Activated CD4-positive, alpha-beta T cell treated with anti-CD3 and anti-CD28 coated beads for 4 hours (primary cell): Measurements from ENCODE around the gene ATF6.
"Not testable (repeated sequence)": the region's sequence is repeated elsewhere in the genome, so short reads cannot be mapped to it uniquely, and the experiment has no call there.

ENCODE experiments used
- DNase-seq, 2 donors: peaks; one replicate each; pipeline ENCODE4 v3.0.0-alpha.2; 2020

ATF6 gene

DNA sequence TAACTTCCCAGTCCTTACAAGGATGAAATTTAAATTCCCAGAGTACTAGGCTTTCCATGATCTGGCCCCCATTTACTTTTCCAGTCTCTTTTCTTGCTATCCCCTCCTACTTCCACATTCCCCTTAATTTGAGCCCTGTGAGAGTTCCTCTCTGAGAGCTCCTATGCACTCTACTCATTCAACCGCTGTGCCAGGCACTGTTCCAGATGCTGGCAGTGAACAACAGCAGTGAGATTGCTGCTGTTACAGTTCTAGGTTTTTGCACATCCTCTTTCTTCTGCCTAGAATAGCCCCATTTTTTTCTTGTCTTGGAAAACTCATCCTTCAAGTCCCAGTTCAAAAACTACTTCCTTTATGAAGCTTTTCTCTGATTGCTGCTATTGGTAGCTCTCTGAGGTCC, 18.8 kb downstream of the ATF6 start:
- DNase-seq: no peak

DNA sequence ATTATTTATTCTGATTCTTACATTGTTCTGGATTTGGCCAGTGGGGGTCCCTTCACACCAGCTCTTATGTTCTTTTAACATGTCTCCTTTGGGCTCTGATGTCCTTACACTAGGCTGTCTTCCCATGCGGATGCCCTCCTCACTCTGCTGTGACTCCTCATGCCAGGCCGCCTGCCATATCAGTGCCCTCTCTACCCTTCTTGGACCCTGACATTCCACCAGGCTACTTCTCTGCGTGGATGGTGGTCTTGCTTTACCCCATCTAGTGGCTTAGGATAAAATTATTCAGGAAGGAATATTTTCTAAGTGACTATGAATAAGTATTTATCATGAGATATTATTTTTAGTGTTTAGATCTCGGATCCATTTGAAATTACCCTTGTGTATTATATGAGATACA, 21.2 kb downstream of the ATF6 start:
- no peak for DNase-seq

DNA sequence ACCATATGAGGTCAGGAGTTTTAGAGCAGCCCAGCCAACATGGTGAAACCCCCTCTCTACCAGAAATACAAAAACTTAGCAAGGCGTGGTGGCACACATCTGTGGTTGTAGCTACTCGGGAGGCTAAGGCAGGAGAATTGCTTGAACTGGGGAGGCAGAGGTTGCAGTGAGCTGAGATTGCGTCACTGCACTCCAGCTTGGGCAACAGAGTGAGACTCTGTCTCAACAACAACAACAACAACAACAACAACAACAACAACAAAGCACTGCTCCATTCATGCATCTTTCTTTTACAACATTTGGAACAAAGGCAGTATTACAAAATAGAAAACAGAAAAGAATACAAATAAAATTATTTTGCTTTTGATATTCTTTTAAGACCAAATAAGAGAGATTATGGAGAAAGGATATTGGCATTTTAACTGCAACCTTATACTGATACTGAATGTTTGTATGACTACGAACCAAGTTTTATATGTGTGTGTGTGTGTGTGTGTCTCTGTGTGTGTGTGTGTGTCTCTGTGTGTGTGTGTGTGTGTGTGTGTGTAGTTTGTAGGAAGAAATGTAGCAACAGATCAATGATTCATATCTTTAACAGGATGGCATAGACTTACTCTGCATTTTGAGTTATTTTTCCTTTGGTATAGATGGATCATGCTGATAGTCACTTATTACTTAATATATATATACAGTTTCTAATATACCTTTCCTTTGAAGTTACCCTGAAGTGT, 24.6 kb downstream of the ATF6 start:
- no peak for DNase-seq

DNA sequence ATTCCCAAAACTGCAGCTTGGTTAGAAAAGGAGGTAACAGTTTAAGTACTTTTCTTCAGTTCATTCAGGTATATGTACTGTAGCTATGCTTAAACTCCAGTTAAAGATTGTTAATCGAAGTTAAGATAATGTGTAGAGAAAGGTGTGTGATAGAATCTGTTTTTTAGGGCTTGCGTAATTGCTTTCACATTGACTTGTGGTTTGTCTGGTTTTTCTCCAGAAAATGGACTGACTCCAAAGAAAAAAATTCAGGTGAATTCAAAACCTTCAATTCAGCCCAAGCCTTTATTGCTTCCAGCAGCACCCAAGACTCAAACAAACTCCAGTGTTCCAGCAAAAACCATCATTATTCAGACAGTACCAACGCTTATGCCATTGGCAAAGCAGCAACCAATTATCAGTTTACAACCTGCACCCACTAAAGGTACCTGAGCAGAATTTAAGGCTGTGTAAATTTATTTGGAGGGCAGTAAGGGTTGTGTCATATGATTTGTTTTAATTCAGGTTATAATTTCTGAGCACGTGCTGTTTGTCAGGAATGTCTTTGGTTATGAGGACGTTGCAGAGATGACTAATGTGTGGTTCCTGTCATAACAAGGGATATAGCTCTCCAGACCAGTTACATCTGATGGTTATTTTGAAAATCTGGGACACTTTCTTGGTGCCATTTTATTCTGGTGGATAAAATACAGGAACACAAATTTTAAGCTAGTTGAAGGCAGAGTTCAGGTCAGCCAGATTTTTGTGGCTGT, 26.0 kb downstream of the ATF6 start:
- no peak for DNase-seq

DNA sequence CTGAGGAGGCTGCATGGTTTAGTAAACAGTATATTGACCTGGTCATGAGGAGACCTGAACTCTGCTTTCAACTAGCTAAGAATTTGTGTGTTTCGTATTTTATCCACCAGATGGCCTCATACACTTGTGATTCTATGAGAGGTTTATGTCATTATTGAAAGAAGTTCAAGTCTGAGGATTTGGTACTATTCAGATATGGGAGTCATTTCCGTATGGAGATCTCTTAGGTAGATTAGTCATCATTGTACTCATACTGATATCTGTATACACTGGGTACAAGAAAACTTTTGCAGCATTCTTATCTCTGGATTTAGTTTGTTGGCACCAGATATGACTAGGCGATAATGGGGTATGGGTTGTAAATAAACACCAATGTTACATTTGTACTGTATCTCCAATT, 26.6 kb downstream of the ATF6 start:
- DNase-seq: no peak

DNA sequence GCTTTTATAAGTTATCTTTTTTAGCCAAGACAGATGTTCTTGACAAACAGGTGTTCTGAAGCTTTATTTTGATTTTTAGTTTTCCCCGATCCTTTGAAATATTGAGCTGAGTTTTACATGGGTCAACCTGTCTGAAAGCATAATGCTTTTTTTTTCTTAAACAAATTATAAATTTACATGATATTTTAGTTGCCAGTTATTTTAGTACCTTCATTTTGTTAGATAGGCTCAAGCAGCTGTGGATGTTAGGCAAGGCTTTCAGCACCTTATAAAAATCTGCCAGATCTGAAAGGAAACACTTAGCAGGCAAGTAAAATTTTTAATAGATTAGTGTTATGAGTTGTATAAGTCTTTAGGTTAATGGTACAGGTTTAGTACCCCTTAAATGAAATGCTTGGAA, 33.7 kb downstream of the ATF6 start:
- no peak for DNase-seq

DNA sequence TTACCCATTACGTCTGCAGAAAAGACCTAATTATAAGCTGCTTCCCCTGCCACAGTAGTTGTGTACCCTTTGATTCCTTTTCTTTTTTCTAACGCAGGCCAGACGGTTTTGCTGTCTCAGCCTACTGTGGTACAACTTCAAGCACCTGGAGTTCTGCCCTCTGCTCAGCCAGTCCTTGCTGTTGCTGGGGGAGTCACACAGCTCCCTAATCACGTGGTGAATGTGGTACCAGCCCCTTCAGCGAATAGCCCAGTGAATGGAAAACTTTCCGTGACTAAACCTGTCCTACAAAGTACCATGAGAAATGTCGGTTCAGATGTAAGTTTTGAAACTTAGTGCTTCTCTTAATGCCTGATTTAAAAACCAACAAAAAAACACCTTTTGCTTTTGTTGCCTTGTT, 35.8 kb downstream of the ATF6 start:
- no peak for DNase-seq

DNA sequence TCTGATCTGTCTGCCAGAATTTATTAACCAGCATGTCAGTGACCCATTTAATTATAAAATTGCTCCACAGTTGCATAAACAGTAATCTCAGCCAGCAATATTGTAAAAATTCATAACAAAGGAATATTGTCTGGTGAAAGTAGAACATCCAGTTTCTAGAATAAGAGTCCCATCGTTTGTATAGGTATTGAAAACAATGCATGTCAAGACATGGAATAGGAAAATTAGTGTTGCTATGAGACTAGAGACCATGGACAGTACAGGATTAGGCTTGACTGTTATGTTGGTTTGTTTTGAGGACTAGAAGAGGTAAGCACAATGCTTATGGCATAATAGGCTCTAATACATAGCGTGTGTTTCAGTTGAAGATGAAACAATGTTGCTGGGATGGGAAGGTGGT, 37.1 kb downstream of the ATF6 start:
- DNase-seq: no peak

DNA sequence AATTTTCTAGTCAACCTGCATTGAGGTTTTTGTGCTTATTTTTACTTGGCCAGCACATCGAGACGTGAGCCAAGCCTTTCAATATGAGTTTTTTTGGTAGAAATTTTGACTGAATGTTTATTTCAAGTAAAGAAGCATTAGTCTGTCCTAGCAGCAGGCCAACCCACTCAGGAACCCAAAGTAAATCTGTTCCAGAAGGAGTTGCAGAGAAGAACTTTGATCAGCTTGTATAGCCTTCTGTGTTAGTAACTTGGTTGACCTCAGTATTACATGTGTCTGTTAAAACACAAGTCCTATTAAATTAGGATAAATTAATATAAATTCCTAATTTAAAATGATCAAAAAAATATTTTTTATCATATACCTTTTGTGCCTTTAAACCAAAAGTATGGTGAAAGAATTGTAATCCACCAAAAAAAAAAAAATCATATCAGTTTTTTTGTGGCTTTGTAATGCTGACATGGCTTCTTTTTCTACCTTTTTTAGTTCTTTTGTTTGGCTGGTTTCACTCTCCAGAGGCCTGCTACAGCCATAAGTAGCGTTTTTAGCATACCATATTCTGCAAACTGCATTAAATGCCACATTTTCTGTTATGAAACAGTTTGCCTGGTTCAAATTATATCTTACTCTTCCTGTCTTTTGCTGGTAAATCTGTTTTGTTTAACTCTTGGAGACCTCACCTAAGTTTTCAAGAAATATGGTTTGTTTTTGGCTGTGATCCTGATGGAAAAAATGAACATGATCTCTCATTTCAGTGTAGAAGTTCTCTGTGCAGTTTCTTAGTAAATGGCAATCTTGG, 39.5 kb downstream of the ATF6 start:
- no peak for DNase-seq

DNA sequence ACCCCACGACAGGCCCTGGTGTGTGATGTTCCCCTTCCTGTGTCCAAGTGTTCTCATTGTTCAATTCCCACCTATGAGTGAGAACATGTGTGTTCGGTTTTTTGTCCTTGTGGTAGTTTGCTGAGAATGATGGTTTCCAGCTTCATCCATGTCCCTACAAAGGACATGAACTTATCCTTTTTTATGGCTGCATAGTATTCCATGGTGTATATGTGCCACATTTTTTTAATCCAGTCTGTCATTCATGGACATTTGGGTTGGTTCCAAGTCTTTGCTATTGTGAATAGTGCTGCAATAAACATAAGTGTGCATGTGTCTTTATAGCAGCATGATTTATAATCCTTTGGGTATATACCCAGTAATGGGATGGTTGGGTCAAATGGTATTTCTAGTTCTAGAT, 43.1 kb downstream of the ATF6 start:
- not testable (repeated sequence) for DNase-seq

DNA sequence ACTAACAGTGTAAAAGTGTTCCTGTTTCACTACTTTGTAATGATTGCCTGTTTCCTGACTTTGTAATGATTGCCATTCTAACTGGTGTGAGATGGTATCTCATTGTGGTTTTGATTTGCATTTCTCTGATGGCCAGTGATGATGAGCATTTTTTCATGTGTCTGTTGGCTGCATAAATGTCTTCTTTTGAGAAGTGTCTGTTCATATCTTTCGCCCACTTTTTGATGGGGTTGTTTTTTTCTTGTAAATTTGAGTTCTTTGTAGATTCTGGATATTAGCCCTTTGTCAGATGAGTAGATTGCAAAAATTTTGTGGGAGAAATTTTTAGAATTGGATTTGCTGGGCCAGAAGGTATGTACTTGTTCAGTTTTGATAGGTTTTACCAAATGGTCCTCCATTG, 43.5 kb downstream of the ATF6 start:
- not testable (repeated sequence) for DNase-seq

DNA sequence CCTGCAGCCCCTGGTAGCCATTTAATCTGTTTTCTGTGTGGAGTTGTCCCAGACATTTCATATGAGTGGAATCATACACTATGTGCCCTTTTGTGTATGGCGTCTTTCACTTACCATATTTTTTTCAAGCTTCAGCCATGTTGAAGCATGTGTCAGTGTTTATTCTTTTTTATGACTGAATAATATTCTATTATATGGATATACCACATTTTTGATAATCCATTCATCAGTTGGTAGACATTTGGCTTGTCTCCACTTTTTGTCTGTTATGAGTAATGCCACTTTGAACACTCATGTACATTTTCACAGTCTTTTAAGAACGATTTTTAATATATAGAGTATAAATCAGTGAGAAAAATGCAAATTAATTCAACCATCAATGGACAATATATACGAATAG, 44.7 kb downstream of the ATF6 start:
- DNase-seq: no peak

DNA sequence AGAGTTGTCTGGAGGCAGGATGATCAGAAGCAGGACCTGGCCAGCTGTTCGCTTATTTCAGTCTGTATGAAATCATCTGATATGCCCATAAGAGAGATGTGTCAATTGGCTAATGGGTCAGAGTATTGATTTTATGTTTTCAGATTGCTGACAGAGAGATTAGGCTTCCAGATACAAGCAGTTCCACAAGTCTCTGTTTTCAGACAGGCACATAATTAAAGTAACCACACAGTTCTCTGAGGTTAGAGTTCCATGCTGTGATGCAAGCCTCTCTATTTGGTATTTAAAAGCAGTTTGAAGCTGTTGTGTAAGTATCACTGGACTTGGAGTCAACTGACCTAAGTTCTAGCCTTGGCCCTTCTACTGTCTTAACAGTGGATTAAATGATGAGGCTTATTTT, 50.1 kb downstream of the ATF6 start:
- no peak for DNase-seq

DNA sequence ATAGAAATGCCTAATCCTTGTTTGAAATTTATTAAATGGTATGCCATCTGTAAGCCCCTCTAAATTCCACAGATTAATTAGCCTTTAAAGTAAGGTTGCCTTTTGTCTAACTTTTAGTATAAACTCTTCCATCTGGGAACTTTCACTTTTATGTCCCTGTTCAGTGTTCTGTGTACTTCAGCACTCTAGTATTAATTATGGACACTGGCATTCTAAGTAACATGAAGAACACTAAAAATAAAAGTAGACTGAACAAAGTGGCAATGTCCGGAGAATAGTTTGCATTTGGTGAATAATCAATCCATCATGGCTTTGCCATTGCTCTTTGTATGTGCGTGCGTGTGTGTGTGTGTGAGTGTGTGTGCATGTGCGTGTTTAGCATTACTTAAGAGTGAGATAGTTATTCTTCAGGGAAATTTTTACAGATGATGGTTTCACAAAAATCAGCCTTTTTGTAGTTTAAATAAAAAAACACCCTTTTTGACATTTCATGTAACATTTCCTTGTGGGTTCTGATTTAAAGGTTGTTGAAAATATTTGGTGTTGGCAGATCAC, 51.1 kb downstream of the ATF6 start:
- no peak for DNase-seq

DNA sequence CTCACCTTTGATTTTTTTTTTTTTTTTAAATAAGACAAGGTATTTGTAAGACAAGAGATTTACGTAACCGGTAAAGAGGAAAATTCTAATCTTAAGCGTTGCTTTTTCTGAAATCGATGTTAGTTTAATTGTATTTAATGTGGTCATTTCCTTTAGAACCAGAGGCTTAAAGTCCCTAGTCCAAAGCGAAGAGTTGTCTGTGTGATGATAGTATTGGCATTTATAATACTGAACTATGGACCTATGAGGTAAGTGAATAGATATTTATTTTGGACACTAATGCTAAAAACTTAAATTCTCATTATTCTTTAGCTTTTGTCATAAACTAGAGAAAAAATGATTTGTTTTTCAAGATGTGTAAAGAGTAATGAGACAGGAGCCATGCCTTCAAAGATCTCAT, 54.8 kb downstream of the ATF6 start:
- DNase-seq: no peak

DNA sequence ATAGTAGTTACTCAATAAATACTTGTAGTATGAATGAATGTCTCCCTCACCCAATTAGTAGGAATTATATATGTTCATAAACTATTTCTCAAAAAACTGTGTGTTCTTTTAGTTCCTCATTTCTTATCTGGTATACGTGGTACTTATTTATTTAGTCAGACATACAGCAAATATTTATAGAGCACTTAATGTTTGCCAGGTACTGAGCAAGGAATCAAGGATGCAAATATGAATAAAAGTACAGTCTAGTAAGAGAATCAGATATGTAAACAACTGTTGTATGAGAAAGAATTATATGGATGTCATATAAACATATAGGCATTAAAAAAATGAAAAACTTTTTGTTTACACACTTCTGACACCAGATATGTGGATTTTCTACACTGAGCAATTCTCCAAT, 58.5 kb downstream of the ATF6 start:
- no peak for DNase-seq

DNA sequence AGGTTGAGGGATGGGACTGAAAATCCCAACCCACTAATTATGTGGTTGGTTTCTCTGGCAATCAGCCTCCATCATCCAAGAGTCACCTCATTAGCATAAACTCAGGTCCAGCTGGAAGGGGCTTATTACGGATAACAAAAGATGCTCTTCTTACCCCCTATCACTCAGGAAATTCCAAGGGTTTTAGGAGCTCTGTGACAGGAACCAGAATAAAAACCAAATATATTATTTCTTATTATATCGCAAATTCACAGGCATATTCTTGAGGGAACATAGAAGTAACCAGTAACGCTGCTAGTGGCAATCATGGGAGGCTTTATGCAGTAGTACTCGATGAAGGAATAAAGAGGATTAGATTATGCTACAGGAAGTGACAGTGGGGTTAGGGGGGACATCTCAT, 59.7 kb downstream of the ATF6 start:
- no peak for DNase-seq

DNA sequence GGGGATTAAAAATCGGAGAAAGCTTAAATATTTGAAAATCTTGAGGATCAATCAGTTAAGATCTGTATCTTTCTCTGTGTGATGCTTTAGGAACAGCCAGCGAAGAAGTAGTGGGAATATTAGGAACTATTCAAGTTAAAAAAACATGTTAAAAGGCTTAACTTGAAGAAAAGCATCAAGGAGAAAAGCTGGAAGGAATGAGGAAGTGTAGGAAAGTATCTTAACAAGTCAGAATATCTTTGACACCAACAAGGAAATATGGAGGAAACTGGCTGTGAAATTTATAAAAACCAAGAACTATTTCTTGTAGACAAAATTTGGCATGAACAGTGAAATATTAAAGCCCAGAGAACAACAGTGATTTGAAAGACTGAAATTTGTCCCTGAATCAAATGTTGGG, 60.4 kb downstream of the ATF6 start:
- DNase-seq: no peak

DNA sequence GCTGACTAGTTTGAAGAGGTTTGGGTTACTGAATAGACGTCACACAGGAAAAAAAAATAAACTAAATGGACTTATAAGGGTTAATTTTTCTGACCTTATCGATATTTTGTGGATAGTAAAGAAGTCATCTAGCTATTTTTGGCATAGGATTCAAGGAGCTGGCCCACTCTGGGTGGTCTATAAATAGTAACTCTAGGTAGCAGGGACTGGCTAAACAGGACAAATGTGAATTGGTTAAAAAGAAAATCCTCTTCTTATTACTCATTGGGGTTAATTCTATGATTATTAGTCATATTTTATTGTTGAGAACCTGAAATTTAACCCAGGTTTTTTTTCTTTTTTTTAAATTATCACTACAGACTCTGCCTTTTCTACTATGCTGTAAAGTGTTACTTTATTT, 61.7 kb downstream of the ATF6 start:
- no peak for DNase-seq

DNA sequence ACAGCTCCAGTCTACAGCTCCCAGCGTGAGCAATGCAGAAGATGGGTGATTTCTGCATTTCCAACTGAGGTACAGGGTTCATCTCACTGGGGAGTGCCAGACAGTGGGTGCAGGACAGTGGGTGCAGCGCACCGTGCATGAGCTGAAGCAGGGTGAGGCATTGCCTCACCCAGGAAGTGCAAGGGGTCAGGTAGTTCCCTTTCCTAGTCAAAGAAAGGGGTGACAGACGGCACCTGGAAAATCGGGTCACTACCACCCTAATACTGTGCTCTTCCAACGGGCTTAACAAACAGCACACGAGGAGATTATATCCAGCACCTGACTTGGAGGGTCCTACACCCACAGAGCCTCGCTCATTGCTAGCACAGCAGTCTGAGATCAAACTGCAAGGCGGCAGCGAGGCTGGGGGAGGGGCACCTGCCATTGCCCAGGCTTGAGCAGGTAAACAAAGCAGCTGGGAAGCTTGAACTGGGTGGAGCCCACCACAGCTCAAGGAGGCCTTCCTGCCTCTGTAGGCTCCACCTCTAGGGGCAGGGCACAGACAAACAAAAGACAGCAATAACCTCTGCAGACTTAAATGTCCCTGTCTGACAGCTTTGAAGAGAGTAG, 66.3 kb downstream of the ATF6 start:
- DNase-seq: not testable (repeated sequence)

DNA sequence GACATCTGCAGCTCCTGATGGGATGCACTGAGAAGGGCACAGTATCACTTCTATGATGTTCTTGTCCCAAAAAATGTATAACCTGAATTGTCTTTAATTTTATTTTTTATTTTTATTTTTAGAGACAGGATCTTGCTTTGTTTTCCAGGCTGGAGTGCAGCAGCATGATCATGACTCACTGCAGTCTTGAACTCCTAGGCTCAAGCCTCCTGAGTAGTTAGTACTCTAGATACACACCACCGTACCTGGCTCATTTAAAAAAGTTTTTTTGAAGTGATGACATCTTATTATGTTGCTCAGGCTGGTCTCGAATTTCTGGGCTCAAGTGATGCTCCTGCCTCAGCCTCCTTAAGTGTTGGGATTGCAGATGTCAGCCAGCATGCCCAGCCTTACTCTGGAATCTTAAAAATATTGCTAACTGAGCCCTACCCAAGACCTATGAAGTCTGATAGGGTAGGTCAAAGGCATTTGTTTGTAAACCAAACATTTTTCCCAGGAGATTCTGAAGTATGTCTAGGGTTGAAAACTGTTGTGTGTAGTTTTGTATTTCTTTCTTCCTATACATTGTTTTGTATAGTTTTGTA, 68.9 kb downstream of the ATF6 start:
- no peak for DNase-seq

DNA sequence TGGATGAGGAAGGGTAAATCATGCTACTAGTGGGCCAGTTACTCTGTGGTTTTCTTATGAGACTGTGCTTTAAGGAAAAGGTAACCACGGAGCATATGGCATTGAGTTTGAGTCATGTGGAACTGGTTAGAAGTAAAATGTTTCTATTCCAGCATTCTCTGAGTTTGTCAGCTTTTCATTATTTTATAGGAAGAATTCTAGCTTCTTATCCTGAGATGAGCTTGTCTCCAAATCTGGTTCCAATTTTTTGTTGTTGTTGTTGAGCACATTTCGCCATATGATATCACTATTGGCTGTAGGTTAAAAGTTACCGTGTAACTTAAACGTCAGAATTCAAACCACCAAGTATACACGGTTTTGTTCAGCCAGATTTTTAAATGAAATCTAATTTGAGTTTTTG, 69.9 kb downstream of the ATF6 start:
- DNase-seq: no peak

DNA sequence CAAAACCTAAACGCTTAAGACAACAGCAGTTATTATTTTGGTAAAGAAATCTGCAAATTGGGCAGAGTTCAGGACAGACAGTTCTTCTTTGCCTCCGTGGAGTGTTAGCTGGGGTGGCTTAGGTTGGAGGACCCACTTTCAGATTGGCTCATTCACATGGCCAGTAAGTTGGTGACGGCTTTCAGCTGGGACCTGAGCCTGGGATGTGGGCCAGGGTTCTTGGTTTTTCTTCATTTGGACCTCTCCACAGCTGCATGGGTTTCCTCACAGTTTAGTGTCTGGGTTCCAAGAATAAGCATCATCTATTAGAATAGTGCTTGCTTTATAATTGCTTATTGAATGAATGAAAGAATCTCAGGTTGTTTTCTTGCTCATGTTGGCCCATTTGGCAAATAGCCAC, 72.2 kb downstream of the ATF6 start:
- no peak for DNase-seq
